CD4-positive, alpha-beta T cell treated with Interleukin-6 for 4 hours (primary cell): Measurements from ENCODE around the gene PPP2R5C.

Source experiments
- DNase-seq: peaks from one replicate; pipeline ENCODE4 v3.0.0-alpha.2; 2020; ENCODE audit warnings: mixed read lengths

PPP2R5C gene

GRCh38 chr14:101922866-101923265 is 161.4 kb downstream of the PPP2R5C start:
- DNase-seq, result no peak

- DNase-seq, result no peak
Measured at GRCh38 chr14:101925152-101925551, 163.6 kb downstream of the PPP2R5C start.

- no peak for DNase-seq
Measured at GRCh38 chr14:101926085-101926484, 164.6 kb downstream of the PPP2R5C start.

GRCh38 chr14:101926620-101927019 is 165.1 kb downstream of the PPP2R5C start:
- no peak for DNase-seq

GRCh38 chr14:101927859-101928258 is 166.3 kb downstream of the PPP2R5C start:
- DNase-seq, result no peak

GRCh38 chr14:101928415-101928841 is 166.9 kb downstream of the PPP2R5C start:
- DNase-seq, result no peak

- DNase-seq, result no peak
Measured at GRCh38 chr14:101929096-101929495, 167.6 kb downstream of the PPP2R5C start.

GRCh38 chr14:101929946-101930345 is 168.4 kb downstream of the PPP2R5C start:
- no peak for DNase-seq

- DNase-seq, result no peak
Measured at GRCh38 chr14:101932673-101933072, 171.2 kb downstream of the PPP2R5C start.

GRCh38 chr14:101933209-101933608 is 171.7 kb downstream of the PPP2R5C start:
- no peak for DNase-seq

- DNase-seq, result no peak
Measured at GRCh38 chr14:101934601-101935150, 173.2 kb downstream of the PPP2R5C start.

GRCh38 chr14:101937926-101938767 is 176.6 kb downstream of the PPP2R5C start:
- no peak for DNase-seq

GRCh38 chr14:101939646-101940170 is 178.2 kb downstream of the PPP2R5C start:
- no peak for DNase-seq

- DNase-seq, result no peak
Measured at GRCh38 chr14:101944451-101944850, 182.9 kb downstream of the PPP2R5C start.

- DNase-seq, result no peak
Measured at GRCh38 chr14:101945171-101945570, 183.7 kb downstream of the PPP2R5C start.

GRCh38 chr14:101947577-101947903 is 186.0 kb downstream of the PPP2R5C start:
- no peak for DNase-seq

- peak; percentile 100 for DNase-seq
Measured at GRCh38 chr14:101947904-101948665, 186.6 kb downstream of the PPP2R5C start.

GRCh38 chr14:101948666-101949216 is 187.2 kb downstream of the PPP2R5C start:
- DNase-seq, result no peak

- DNase-seq, result no peak
Measured at GRCh38 chr14:101950100-101950499, 188.6 kb downstream of the PPP2R5C start.

- DNase-seq, result no peak
Measured at GRCh38 chr14:101950516-101951215, 189.2 kb downstream of the PPP2R5C start.

- DNase-seq, result no peak
Measured at GRCh38 chr14:101953151-101953550, 191.6 kb downstream of the PPP2R5C start.

GRCh38 chr14:101954501-101954900 is 193.0 kb downstream of the PPP2R5C start:
- DNase-seq, result no peak
